Activated naive CD4-positive, alpha-beta T cell treated with anti-CD3 and anti-CD28 coated beads, Interleukin-2, amount 50 U/mL, for 16 hours (primary cell): ENCODE data around the gene DAPL1.

Experiments used
- DNase-seq: peaks from one replicate; pipeline ENCODE4 v3.0.0-alpha.2; 2020

DAPL1 gene

GRCh38 chr2:158778243-158778642, 16.9 kb upstream of the DAPL1 start:
- no peak for DNase-seq

GRCh38 chr2:158779621-158780020, 15.5 kb upstream of the DAPL1 start:
- DNase-seq: no peak

GRCh38 chr2:158781353-158781961, 13.7 kb upstream of the DAPL1 start:
- DNase-seq: no peak

- DNase-seq: no peak
Observed at GRCh38 chr2:158782136-158782535, 13.0 kb upstream of the DAPL1 start.

- no peak for DNase-seq
Observed at GRCh38 chr2:158782616-158783015, 12.5 kb upstream of the DAPL1 start.

- DNase-seq: no peak
Observed at GRCh38 chr2:158783923-158784322, 11.2 kb upstream of the DAPL1 start.

- no peak for DNase-seq
Observed at GRCh38 chr2:158786897-158787296, 8.2 kb upstream of the DAPL1 start.

- DNase-seq: no peak
Observed at GRCh38 chr2:158788951-158789350, 6.2 kb upstream of the DAPL1 start.

GRCh38 chr2:158796652-158797051, 1.5 kb downstream of the DAPL1 start:
- DNase-seq: no peak

GRCh38 chr2:158797963-158798700, 3.0 kb downstream of the DAPL1 start:
- DNase-seq: no peak

- DNase-seq: no peak
Observed at GRCh38 chr2:158799181-158799580, 4.1 kb downstream of the DAPL1 start.

GRCh38 chr2:158803506-158803905, 8.4 kb downstream of the DAPL1 start:
- no peak for DNase-seq

- no peak for DNase-seq
Observed at GRCh38 chr2:158805255-158805654, 10.1 kb downstream of the DAPL1 start.

GRCh38 chr2:158805936-158806335, 10.8 kb downstream of the DAPL1 start:
- no peak for DNase-seq

- DNase-seq: no peak
Observed at GRCh38 chr2:158806941-158807340, 11.8 kb downstream of the DAPL1 start.

GRCh38 chr2:158808426-158808825, 13.3 kb downstream of the DAPL1 start:
- DNase-seq: no peak

GRCh38 chr2:158809816-158810215, 14.7 kb downstream of the DAPL1 start:
- no peak for DNase-seq

- DNase-seq: no peak
Observed at GRCh38 chr2:158810731-158811460, 15.8 kb downstream of the DAPL1 start.

- no peak for DNase-seq
Observed at GRCh38 chr2:158815166-158815565, 20.0 kb downstream of the DAPL1 start.

- DNase-seq: no peak
Observed at GRCh38 chr2:158815658-158816057, 20.5 kb downstream of the DAPL1 start.

GRCh38 chr2:158817588-158817987, 22.5 kb downstream of the DAPL1 start:
- DNase-seq: no peak

- DNase-seq: no peak
Observed at GRCh38 chr2:158818511-158818910, 23.4 kb downstream of the DAPL1 start.

GRCh38 chr2:158822193-158822592, 27.1 kb downstream of the DAPL1 start:
- no peak for DNase-seq
